HUES64 (cell line): ENCODE results near the gene DCAF8.
"Not testable (repeated sequence)": the region's sequence is repeated elsewhere in the genome, so short reads cannot be mapped to it uniquely, and the experiment has no call there.

ENCODE experiments used
- H3K27ac ChIP-seq: 2 replicates; pipeline ENCODE4 v1.7.0; 2013; ENCODE audit warnings: low read depth, low read length, inconsistent platforms
- H3K27me3 ChIP-seq: 2 replicates; pipeline ENCODE4 v1.6.1; 2013; ENCODE audit warnings: mild to moderate bottlenecking, low read length; ENCODE audit not compliant: insufficient read depth
- H3K36me3 ChIP-seq: 2 replicates; pipeline ENCODE4 v1.6.1; 2013; ENCODE audit warnings: mild to moderate bottlenecking, low read length; ENCODE audit not compliant: insufficient read depth
- H3K4me1 ChIP-seq: 2 replicates; pipeline ENCODE4 v1.6.1; 2013; ENCODE audit warnings: mild to moderate bottlenecking, low read length, moderate library complexity; ENCODE audit not compliant: insufficient read depth
- H3K4me3 ChIP-seq: 2 replicates; pipeline ENCODE4 v1.5.1; 2013; ENCODE audit warnings: mild to moderate bottlenecking, low read length, moderate library complexity
- H3K9ac ChIP-seq: 2 replicates; pipeline ENCODE4 v1.6.1; 2013; ENCODE audit warnings: mild to moderate bottlenecking, low read depth, low read length
- H3K9me3 ChIP-seq: 2 replicates; pipeline ENCODE4 v1.6.1; 2013; ENCODE audit warnings: low read depth, low read length; ENCODE audit not compliant: insufficient read depth
- WGBS: fragments of 150-250, 120-280 bp; methylation state at CpG from one replicate; pipeline ENCODE4 v1.1.7; 2013; ENCODE audit warnings: missing lambda C conversion rate; 5-methylcytosine and 5-hydroxymethylcytosine counted together

Gene DCAF8

GRCh38 chr1:160287769-160288168, 25.4 kb upstream of the DCAF8 start:
- H3K4me1 ChIP-seq, H3K9ac ChIP-seq, H3K27ac ChIP-seq, H3K27me3 ChIP-seq, H3K9me3 ChIP-seq, H3K4me3 ChIP-seq: not testable (repeated sequence)
- H3K36me3 ChIP-seq = peaks cover 50% of the 10 kb centered on the region
- 96% methylated on average over 12 of the region's 12 CpGs for WGBS

GRCh38 chr1:160285506-160285905, 23.2 kb upstream of the DCAF8 start:
- no peaks in the 10 kb centered on the region for H3K9me3 ChIP-seq
- peaks cover 50% of the 10 kb centered on the region for H3K36me3 ChIP-seq
- peak overlapping the region; percentile 88 for H3K4me3 ChIP-seq
- WGBS = 93% methylated on average over 23 of the region's 23 CpGs
- H3K27me3 ChIP-seq = no peaks in the 10 kb centered on the region
- no peak overlapping the region; the same call in 1 of the 2 replicates for H3K27ac ChIP-seq
- H3K4me1 ChIP-seq = peaks cover 6% of the 10 kb centered on the region; the same call in 1 of the 2 replicates
- H3K9ac ChIP-seq = peak overlapping the region; percentile 82; the same call in 1 of the 2 replicates

GRCh38 chr1:160284782-160285344, 22.5 kb upstream of the DCAF8 start, which contains the start of gene PEX19:
PEX19 (minus strand) TSS chr1:160285133; CDS start chr1:160285124, 9 bp downstream.
- under 1% methylated on average over 27 of the region's 27 CpGs for WGBS
- H3K27me3 ChIP-seq = no peaks in the 10 kb centered on the region
- peak within 1 kb of the TSS; percentile 88 for H3K4me3 ChIP-seq
- peak within 1 kb of the TSS; percentile 62 for H3K27ac ChIP-seq
- H3K9me3 ChIP-seq = no peaks in the 10 kb centered on the region
- peaks cover 50% of the 10 kb centered on the region for H3K36me3 ChIP-seq
- H3K9ac ChIP-seq = peak within 1 kb of the TSS; percentile 82
- peaks cover 6% of the 10 kb centered on the region; the same call in 1 of the 2 replicates for H3K4me1 ChIP-seq

- peak overlapping the region; percentile 62 for H3K27ac ChIP-seq
- peak overlapping the region; percentile 88 for H3K4me3 ChIP-seq
- WGBS = 12% methylated on average over 15 of the region's 15 CpGs
- H3K9me3 ChIP-seq = no peaks in the 10 kb centered on the region
- peak overlapping the region; percentile 82 for H3K9ac ChIP-seq
- peaks cover 50% of the 10 kb centered on the region for H3K36me3 ChIP-seq
- peaks cover 6% of the 10 kb centered on the region; the same call in 1 of the 2 replicates for H3K4me1 ChIP-seq
- H3K27me3 ChIP-seq = no peaks in the 10 kb centered on the region
These were observed 22.0 kb upstream of the DCAF8 start for GRCh38 chr1:160284220-160284781.

GRCh38 chr1:160282807-160283206, 20.5 kb upstream of the DCAF8 start:
- H3K27ac ChIP-seq = no peak overlapping the region
- peaks cover 6% of the 10 kb centered on the region; the same call in 1 of the 2 replicates for H3K4me1 ChIP-seq
- no peak overlapping the region for H3K4me3 ChIP-seq
- WGBS = 83% methylated on average over 7 of the region's 7 CpGs
- no peaks in the 10 kb centered on the region for H3K27me3 ChIP-seq
- H3K9ac ChIP-seq = no peak overlapping the region
- peaks cover 56% of the 10 kb centered on the region for H3K36me3 ChIP-seq
- no peaks in the 10 kb centered on the region for H3K9me3 ChIP-seq

GRCh38 chr1:160277987-160278386, 15.6 kb upstream of the DCAF8 start:
- no peaks in the 10 kb centered on the region for H3K9me3 ChIP-seq
- no peak overlapping the region for H3K4me3 ChIP-seq
- peaks cover 66% of the 10 kb centered on the region for H3K36me3 ChIP-seq
- H3K27ac ChIP-seq = no peak overlapping the region
- no peak overlapping the region for H3K9ac ChIP-seq
- no peaks in the 10 kb centered on the region for H3K27me3 ChIP-seq
- H3K4me1 ChIP-seq = no peaks in the 10 kb centered on the region
- WGBS = 96% methylated on average over 2 of the region's 4 CpGs

- WGBS = 96% methylated on average over 2 of the region's 2 CpGs
- no peaks in the 10 kb centered on the region for H3K4me1 ChIP-seq
- no peaks in the 10 kb centered on the region for H3K27me3 ChIP-seq
- no peak overlapping the region for H3K27ac ChIP-seq
- no peaks in the 10 kb centered on the region for H3K9me3 ChIP-seq
- H3K36me3 ChIP-seq = peaks cover 59% of the 10 kb centered on the region
- no peak overlapping the region for H3K9ac ChIP-seq
- no peak overlapping the region for H3K4me3 ChIP-seq
These were observed 15.0 kb upstream of the DCAF8 start for GRCh38 chr1:160277330-160277729.

- Histone ChIP-seq H3K4me3 (no peak overlapping the region), H3K4me1 (no peaks in the 10 kb centered on the region), H3K9me3 (no peaks in the 10 kb centered on the region), H3K27me3 (no peaks in the 10 kb centered on the region), H3K9ac (no peak overlapping the region), H3K36me3 (no peaks in the 10 kb centered on the region), H3K27ac (no peak overlapping the region)
- WGBS = 67% methylated on average over 1 of the region's 1 CpG
These were observed 8.7 kb upstream of the DCAF8 start for GRCh38 chr1:160271025-160271424.

GRCh38 chr1:160267284-160267991, 5.1 kb upstream of the DCAF8 start:
- H3K27me3 ChIP-seq = no peaks in the 10 kb centered on the region
- no peaks in the 10 kb centered on the region for H3K9me3 ChIP-seq
- WGBS = 88% methylated on average over 9 of the region's 10 CpGs
- no peak overlapping the region for H3K9ac ChIP-seq
- no peak overlapping the region for H3K4me3 ChIP-seq
- no peaks in the 10 kb centered on the region for H3K36me3 ChIP-seq
- H3K27ac ChIP-seq = no peak overlapping the region
- H3K4me1 ChIP-seq = no peaks in the 10 kb centered on the region

- Histone ChIP-seq H3K9ac (no peak overlapping the region), H3K9me3 (no peaks in the 10 kb centered on the region), H3K36me3 (peaks cover under 1% of the 10 kb centered on the region; the same call in 1 of the 2 replicates), H3K4me1 (peaks cover 12% of the 10 kb centered on the region), H3K27me3 (no peaks in the 10 kb centered on the region), H3K27ac (no peak overlapping the region), H3K4me3 (no peak overlapping the region)
- WGBS = 84% methylated on average over 3 of the region's 4 CpGs
These were observed 2.5 kb upstream of the DCAF8 start for GRCh38 chr1:160264795-160265307.

- Histone ChIP-seq H3K4me1 (peaks cover 21% of the 10 kb centered on the region), H3K4me3 (peak overlapping the region; percentile 91), H3K36me3 (peaks cover 5% of the 10 kb centered on the region; the same call in 1 of the 2 replicates), H3K9me3 (no peaks in the 10 kb centered on the region), H3K9ac (peak overlapping the region; percentile 95), H3K27ac (peak overlapping the region; percentile 98), H3K27me3 (no peaks in the 10 kb centered on the region)
- 0% methylated on average over 4 of the region's 8 CpGs for WGBS
These were observed 825 bp downstream of the DCAF8 start for GRCh38 chr1:160261556-160261892.
